IMR-90 (cell line): ENCODE measurements around the gene SLC66A2.

Experiments
- CTCF ChIP-seq: conservative IDR thresholded peaks from 2 replicates; pipeline ENCODE4 v1.5.1; 2012; ENCODE audit warnings: mild to moderate bottlenecking, low read depth, low read length, improper control_type of control experiment
- ELK1 ChIP-seq: fragments of 150-350 bp; IDR thresholded peaks from 2 replicates; pipeline ENCODE4 v1.6.1; 2016; ENCODE audit warnings: low read depth, mild to moderate bottlenecking, low read length, moderate library complexity, borderline replicate concordance
- MAFK ChIP-seq: IDR thresholded peaks from 2 replicates; pipeline ENCODE4 v1.6.1; 2012; ENCODE audit warnings: low read depth, low read length, improper control_type of control experiment
- POLR2A ChIP-seq: IDR thresholded peaks from 2 replicates; pipeline ENCODE4 v1.6.1; 2012; ENCODE audit warnings: mild to moderate bottlenecking, low read depth, low read length
- SMC3 ChIP-seq: fragments of 150-350 bp; IDR thresholded peaks from 2 replicates; pipeline ENCODE4 v1.6.1; 2016; ENCODE audit warnings: low read depth, mild to moderate bottlenecking, antibody characterized with exemption, low read length, moderate library complexity
- TF ChIP-seq, protein P1 (sequence below): fragments of 150-350 bp; IDR thresholded peaks from 2 replicates; pipeline ENCODE4 v1.6.1; 2017; ENCODE audit warnings: mild to moderate bottlenecking, antibody characterized with exemption, low read length, low read depth

- TF ChIP-seq MAFK (no peak), SMC3 (no peak), CTCF (no peak), POLR2A (no peak), ELK1 (no peak)
- TF ChIP-seq, protein P1, sequence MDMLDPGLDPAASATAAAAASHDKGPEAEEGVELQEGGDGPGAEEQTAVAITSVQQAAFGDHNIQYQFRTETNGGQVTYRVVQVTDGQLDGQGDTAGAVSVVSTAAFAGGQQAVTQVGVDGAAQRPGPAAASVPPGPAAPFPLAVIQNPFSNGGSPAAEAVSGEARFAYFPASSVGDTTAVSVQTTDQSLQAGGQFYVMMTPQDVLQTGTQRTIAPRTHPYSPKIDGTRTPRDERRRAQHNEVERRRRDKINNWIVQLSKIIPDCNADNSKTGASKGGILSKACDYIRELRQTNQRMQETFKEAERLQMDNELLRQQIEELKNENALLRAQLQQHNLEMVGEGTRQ, result no peak
These were observed 40.0 kb upstream of the SLC66A2 start for GRCh38 chr18:79991494-79991893.
